HG03342 (cell line): ENCODE measurements around the gene CAND2.

Experiments
- ATAC-seq: cut with Tn5 transposase; IDR thresholded peaks from one replicate; pipeline ENCODE4 v1.9.1; 2021; ENCODE audit warnings: mild to moderate bottlenecking, moderate library complexity; ENCODE audit not compliant: unreplicated experiment

The CAND2 gene

GRCh38 chr3:12882336-12883310 is 86.1 kb downstream of the CAND2 start:
- ATAC-seq = no peak

GRCh38 chr3:12884186-12884680 is 87.8 kb downstream of the CAND2 start:
- no peak for ATAC-seq
